Measurements from ENCODE around the gene DNAH14. TPM values are rescaled to one million over a fixed set of nuclear protein-coding genes. Genes with fewer than 3 reads are reported as not detected.

DNAH14 gene
- total RNA-seq, 1 experiment from 2014 or later, result 77.2 TPM

GRCh38 chr1:225406976-225407725, 477.7 kb downstream of the DNAH14 start:
- no peaks in the 10 kb centered on the region for H3K9me3 ChIP-seq (replicated peaks)
- H3K4me1 ChIP-seq, result no peaks in the 10 kb centered on the region
- DNase-seq, result no peak
- H3K4me3 ChIP-seq, result no peak overlapping the region
- H3K36me3 ChIP-seq, result peaks cover 80% of the 10 kb centered on the region
- H3K27me3 ChIP-seq, result no peaks in the 10 kb centered on the region
- H3K27ac ChIP-seq, result no peak overlapping the region

DNA sequence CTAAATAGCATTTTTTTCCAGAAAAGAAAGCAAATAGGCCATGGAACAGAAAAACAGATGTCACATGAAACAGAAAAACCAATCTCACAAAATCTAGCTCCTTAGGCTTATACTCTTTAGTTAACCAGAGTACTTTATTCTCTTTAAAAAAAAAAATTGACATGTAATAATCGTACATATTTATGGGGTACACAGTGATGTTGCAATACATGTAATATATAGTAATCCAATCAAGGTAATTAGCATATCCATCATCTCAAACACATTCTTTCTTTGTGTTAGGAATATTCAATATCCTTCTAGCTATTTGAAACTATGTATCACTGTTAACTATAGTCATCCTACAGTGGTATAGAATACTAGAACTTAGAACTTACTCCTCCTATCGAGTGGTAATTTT, 478.3 kb downstream of the DNAH14 start:
- no peak overlapping the region for H3K4me3 ChIP-seq

GRCh38 chr1:225408249-225408648, 478.8 kb downstream of the DNAH14 start:
- Histone ChIP-seq H3K4me3 (no peak overlapping the region), H3K27me3 (no peaks in the 10 kb centered on the region), H3K4me1 (no peaks in the 10 kb centered on the region), H3K36me3 (peaks cover 80% of the 10 kb centered on the region), H3K27ac (no peak overlapping the region), H3K9me3 (replicated peaks) (no peaks in the 10 kb centered on the region)
- no peak for DNase-seq

More for the DNA sequence above, 478.3 kb downstream of the DNAH14 start:
- peaks cover 80% of the 10 kb centered on the region for H3K36me3 ChIP-seq
- DNase-seq, result no peak
- H3K4me1 ChIP-seq, result no peaks in the 10 kb centered on the region
- no peaks in the 10 kb centered on the region for H3K27me3 ChIP-seq
- no peaks in the 10 kb centered on the region for H3K9me3 ChIP-seq (replicated peaks)
- H3K27ac ChIP-seq, result no peak overlapping the region

DNA sequence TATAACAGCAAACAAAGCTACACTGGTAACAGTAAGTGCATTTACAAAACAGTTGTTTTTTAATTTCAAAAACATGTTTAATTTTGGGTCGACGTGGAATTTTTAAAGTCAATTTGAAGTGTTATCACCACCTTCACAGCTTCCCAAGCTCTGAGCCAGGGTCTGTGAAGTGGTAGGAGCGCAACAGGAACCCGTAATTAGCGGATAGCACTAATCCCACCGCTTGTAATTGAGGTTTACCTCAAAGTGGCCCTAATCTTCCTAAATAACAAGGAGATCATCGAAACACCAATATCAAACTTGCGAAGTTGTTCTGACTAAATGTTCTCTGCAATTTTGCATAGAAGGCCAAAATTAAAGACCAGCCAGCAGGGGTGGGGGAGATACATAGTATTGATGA, 479.6 kb downstream of the DNAH14 start:
- no peak overlapping the region for H3K27ac ChIP-seq
- H3K9me3 ChIP-seq (replicated peaks), result no peaks in the 10 kb centered on the region
- no peaks in the 10 kb centered on the region for H3K27me3 ChIP-seq
- H3K4me1 ChIP-seq, result no peaks in the 10 kb centered on the region
- H3K4me3 ChIP-seq, result no peak overlapping the region
- no peak for DNase-seq
- peaks cover 82% of the 10 kb centered on the region for H3K36me3 ChIP-seq

GRCh38 chr1:225410036-225410435, 480.6 kb downstream of the DNAH14 start:
- Histone ChIP-seq H3K36me3 (peaks cover 81% of the 10 kb centered on the region), H3K9me3 (replicated peaks) (no peaks in the 10 kb centered on the region), H3K4me1 (no peaks in the 10 kb centered on the region), H3K27ac (no peak overlapping the region), H3K4me3 (no peak overlapping the region), H3K27me3 (no peaks in the 10 kb centered on the region)
- no peak for DNase-seq

DNA sequence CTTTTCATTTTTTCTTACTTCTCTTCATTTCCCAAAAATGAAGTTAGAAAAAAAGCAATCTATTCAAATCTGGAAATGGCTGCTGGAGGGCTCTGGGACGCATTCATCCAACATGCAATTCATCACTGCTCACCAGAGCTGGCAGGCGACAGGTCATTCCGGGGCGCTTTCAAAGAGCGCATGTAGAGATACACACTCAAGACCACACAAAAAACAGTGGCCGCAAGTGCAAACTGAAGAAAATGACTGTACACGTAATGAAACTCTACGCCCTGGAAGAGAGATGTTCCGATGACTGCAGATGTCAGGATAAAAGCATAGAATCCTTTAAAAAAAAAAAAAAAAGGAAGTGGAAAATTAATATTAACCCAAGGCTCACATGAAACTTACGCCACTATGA, 482.8 kb downstream of the DNAH14 start:
- no peak overlapping the region for H3K4me3 ChIP-seq
- H3K36me3 ChIP-seq, result peaks cover 84% of the 10 kb centered on the region
- DNase-seq, result no peak
- no peaks in the 10 kb centered on the region for H3K4me1 ChIP-seq
- H3K27ac ChIP-seq, result no peak overlapping the region
- H3K9me3 ChIP-seq (replicated peaks), result no peaks in the 10 kb centered on the region
- H3K27me3 ChIP-seq, result no peaks in the 10 kb centered on the region

GRCh38 chr1:225412803-225413351, 483.4 kb downstream of the DNAH14 start:
- H3K27me3 ChIP-seq, result no peaks in the 10 kb centered on the region
- peaks cover 85% of the 10 kb centered on the region for H3K36me3 ChIP-seq
- no peaks in the 10 kb centered on the region for H3K9me3 ChIP-seq (replicated peaks)
- no peaks in the 10 kb centered on the region for H3K4me1 ChIP-seq
- H3K4me3 ChIP-seq, result no peak overlapping the region
- no peak overlapping the region for H3K27ac ChIP-seq
- DNase-seq, result no peak

DNA sequence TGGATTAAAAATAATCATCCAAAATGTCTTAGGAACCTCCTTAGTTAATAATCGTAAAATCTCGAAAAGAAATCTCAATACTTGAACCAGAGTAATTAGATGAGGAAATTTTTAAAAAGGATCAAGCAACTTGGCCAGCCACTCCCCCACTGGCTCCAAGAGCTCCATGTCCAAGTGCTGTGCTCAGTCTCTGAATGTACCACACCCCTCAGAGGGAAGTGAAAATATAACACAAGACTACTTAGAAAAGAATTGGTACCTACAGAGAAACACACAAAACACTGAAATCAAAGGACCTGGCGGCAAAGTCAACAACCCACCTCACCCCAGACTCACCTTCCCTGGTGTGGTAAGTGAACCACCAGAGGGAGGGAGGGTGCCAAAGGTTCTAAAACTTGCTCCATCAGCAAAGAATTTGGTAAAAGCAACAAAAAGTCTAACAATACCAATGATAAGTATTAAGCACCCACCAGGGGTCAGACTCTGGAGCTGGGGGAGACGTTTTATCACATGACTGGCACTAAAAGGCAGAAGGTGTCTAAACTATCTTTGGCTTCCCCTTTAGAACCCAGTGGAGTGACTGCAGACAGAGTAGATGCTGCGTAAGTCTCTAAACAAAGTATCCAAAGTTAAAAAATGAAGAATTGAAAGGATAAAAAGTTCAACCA, 484.4 kb downstream of the DNAH14 start:
- no peaks in the 10 kb centered on the region for H3K4me1 ChIP-seq
- no peak overlapping the region for H3K27ac ChIP-seq
- H3K4me3 ChIP-seq, result no peak overlapping the region
- H3K36me3 ChIP-seq, result peaks cover 92% of the 10 kb centered on the region
- no peaks in the 10 kb centered on the region for H3K9me3 ChIP-seq (replicated peaks)
- H3K27me3 ChIP-seq, result no peaks in the 10 kb centered on the region
- DNase-seq, result no peak

DNA sequence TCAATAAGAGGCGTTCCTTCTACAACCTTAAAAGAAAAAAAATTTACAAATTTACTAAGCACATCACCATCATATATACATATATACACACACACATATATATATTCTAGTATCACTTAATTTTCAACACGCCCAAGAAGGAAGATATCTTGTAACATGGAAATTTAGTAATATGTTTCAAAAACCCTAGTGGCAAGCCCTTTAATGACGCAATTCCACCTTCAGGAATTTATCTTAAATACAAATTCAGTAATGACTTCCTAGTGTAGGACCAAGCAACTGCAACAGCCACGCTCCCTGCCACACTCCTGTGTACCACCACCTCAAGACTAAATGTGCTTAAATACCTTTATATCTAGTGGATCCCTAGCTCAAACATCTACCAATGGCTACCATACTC, 485.8 kb downstream of the DNAH14 start:
- Histone ChIP-seq H3K36me3 (peaks cover 94% of the 10 kb centered on the region), H3K4me3 (no peak overlapping the region), H3K27ac (no peak overlapping the region), H3K4me1 (no peaks in the 10 kb centered on the region), H3K27me3 (no peaks in the 10 kb centered on the region), H3K9me3 (replicated peaks) (no peaks in the 10 kb centered on the region)
- DNase-seq, result no peak

- Histone ChIP-seq H3K27ac (no peak overlapping the region), H3K27me3 (no peaks in the 10 kb centered on the region), H3K36me3 (peaks cover 92% of the 10 kb centered on the region), H3K9me3 (replicated peaks) (no peaks in the 10 kb centered on the region), H3K4me1 (no peaks in the 10 kb centered on the region), H3K4me3 (no peak overlapping the region)
- DNase-seq, result no peak
Observed at GRCh38 chr1:225415967-225416745, 486.7 kb downstream of the DNAH14 start.

- H3K36me3 ChIP-seq, result peaks cover 82% of the 10 kb centered on the region
- no peaks in the 10 kb centered on the region for H3K9me3 ChIP-seq (replicated peaks)
- no peak overlapping the region for H3K27ac ChIP-seq
- no peak for DNase-seq
- H3K4me1 ChIP-seq, result no peaks in the 10 kb centered on the region
- H3K4me3 ChIP-seq, result no peak overlapping the region
- H3K27me3 ChIP-seq, result no peaks in the 10 kb centered on the region
Observed at GRCh38 chr1:225418059-225418458, 488.6 kb downstream of the DNAH14 start.

GRCh38 chr1:225418598-225418997, 489.1 kb downstream of the DNAH14 start:
- peaks cover 77% of the 10 kb centered on the region for H3K36me3 ChIP-seq
- no peak overlapping the region for H3K4me3 ChIP-seq
- no peaks in the 10 kb centered on the region for H3K4me1 ChIP-seq
- DNase-seq, result no peak
- no peaks in the 10 kb centered on the region for H3K9me3 ChIP-seq (replicated peaks)
- H3K27me3 ChIP-seq, result no peaks in the 10 kb centered on the region
- H3K27ac ChIP-seq, result no peak overlapping the region

- DNase-seq, result no peak
- Histone ChIP-seq H3K27me3 (no peaks in the 10 kb centered on the region), H3K4me3 (no peak overlapping the region), H3K27ac (no peak overlapping the region), H3K4me1 (peaks cover 15% of the 10 kb centered on the region), H3K9me3 (replicated peaks) (no peaks in the 10 kb centered on the region), H3K36me3 (peaks cover 48% of the 10 kb centered on the region)
Observed at GRCh38 chr1:225422031-225422605, 492.6 kb downstream of the DNAH14 start.

DNA sequence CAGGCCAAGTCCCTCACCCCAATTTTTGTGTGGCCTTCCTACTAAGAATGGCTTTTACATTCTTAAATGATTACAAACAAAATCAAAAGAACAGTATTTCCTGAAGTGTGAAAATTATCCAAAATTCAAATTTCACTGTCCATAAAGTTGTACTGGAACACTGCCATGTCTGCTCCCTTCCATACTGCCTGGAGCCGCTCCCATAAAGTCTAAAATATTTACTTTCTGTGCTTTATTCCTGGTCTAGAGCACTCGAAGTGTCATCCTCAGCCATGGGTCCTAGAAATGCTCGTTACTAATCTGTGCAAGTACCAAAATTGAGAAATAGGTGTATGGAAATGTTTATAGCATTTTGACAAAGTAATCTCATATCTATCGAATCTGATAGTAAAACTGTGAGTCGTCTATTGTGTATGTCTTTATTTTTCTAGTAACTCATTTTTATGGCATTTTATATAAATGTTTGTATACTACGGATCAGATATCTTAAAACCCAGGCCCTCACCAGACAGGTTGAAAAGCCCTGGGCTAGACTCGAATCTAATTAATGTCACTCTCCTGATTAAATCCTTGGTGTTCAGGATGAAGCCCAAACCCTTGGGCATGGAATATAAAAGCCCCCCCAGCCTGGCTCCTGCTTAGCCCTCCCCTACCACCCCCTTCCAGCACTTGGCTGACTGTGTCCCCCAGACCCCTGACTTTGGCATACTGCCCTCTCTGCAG, 493.5 kb downstream of the DNAH14 start:
- Histone ChIP-seq H3K27ac (no peak overlapping the region), H3K4me1 (peaks cover 15% of the 10 kb centered on the region)

More for the DNA sequence above, 493.5 kb downstream of the DNAH14 start:
- Histone ChIP-seq H3K9me3 (replicated peaks) (no peaks in the 10 kb centered on the region), H3K4me3 (no peak overlapping the region), H3K36me3 (peaks cover 39% of the 10 kb centered on the region), H3K27me3 (no peaks in the 10 kb centered on the region)
- no peak for DNase-seq
